GM13977 (cell line): Measurements from ENCODE around the gene UNC5CL.

Experiments
- DNase-seq: peaks from one replicate; pipeline ENCODE4 v3.0.0; 2012; ENCODE audit warnings: low spot score
- in situ Hi-C: fragments of 300-500 bp; cut with MboI; formaldehyde crosslinking; loops from one replicate; pipeline ENCODE4 v1.12.0; 2022; ENCODE audit warnings: low sequenced_read_pairs, low pct_unique_long_range_greater_than_20kb, mixed read lengths, inconsistent platforms; ENCODE audit not compliant: unreplicated experiment
- TF ChIP-seq, protein P1 (sequence below): IDR thresholded peaks from 2 replicates; pipeline ENCODE4 v1.5.1; 2012; ENCODE audit warnings: mild to moderate bottlenecking, control low read depth; ENCODE audit not compliant: insufficient read depth; ENCODE audit errors: extremely low read depth, missing control alignments

Gene UNC5CL, protein sequence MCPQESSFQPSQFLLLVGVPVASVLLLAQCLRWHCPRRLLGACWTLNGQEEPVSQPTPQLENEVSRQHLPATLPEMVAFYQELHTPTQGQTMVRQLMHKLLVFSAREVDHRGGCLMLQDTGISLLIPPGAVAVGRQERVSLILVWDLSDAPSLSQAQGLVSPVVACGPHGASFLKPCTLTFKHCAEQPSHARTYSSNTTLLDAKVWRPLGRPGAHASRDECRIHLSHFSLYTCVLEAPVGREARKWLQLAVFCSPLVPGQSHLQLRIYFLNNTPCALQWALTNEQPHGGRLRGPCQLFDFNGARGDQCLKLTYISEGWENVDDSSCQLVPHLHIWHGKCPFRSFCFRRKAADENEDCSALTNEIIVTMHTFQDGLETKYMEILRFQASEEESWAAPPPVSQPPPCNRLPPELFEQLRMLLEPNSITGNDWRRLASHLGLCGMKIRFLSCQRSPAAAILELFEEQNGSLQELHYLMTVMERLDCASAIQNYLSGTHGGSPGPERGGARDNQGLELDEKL

GRCh38 chr6:41039060-41039998 lies at the start of gene UNC5CL:
Gene UNC5CL, minus strand, starts transcription at chr6:41039221. Its CDS starts 4,147 bp downstream, at chr6:41035074.
- TF ChIP-seq, protein P1, sequence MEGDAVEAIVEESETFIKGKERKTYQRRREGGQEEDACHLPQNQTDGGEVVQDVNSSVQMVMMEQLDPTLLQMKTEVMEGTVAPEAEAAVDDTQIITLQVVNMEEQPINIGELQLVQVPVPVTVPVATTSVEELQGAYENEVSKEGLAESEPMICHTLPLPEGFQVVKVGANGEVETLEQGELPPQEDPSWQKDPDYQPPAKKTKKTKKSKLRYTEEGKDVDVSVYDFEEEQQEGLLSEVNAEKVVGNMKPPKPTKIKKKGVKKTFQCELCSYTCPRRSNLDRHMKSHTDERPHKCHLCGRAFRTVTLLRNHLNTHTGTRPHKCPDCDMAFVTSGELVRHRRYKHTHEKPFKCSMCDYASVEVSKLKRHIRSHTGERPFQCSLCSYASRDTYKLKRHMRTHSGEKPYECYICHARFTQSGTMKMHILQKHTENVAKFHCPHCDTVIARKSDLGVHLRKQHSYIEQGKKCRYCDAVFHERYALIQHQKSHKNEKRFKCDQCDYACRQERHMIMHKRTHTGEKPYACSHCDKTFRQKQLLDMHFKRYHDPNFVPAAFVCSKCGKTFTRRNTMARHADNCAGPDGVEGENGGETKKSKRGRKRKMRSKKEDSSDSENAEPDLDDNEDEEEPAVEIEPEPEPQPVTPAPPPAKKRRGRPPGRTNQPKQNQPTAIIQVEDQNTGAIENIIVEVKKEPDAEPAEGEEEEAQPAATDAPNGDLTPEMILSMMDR = peak; percentile 91
- in situ Hi-C loops = no loop called here
- DNase-seq = peak; percentile 80

DNA sequence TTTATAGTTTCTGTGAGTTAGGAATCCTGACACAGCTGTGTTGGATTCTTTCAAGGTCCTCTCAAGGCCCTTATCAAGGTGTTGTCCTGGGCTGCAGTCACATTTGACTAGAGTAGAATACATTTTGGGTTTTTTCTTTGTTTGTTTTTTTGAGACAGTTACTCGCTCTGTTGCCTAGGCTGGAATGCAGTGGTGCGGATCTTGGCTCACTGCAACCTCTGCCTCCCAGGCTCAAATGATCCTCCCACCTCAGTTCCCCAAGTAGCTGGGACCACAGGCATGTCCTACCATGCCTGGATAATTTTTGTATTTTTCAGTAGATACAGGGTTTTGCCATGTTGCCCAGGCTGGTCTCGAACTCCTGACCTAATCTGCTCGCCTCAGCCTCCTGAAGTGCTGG lies 49.4 kb upstream of the UNC5CL start:
- in situ Hi-C loops = loop anchor here (25.0 kb wide), 1 partner anchor 224 kb away; no protein-coding TSS in a partner anchor
- TF ChIP-seq, protein P1 = no peak
- DNase-seq = no peak

DNA sequence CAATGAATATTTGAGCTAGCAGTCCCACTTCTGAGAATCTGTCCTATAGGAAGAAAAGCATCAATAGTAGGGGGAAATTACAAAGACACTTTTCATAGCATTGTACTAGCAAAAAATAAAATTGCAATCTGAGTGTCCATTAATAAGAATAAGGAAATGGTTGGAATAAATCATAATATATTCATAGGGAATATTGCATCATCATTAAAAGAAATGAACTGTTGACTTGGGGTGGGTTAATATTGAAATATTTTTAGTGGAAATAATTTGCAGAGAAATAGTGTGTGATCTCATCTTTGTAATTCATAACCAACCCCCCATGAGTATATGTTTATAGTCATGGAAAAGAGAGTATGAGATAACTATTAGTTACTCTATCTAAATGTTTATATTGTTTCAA lies 46.2 kb upstream of the UNC5CL start:
- in situ Hi-C loops = loop anchor here (25.0 kb wide), 1 partner anchor 227 kb away; no protein-coding TSS in a partner anchor
- TF ChIP-seq, protein P1 = no peak
- no peak for DNase-seq

DNA sequence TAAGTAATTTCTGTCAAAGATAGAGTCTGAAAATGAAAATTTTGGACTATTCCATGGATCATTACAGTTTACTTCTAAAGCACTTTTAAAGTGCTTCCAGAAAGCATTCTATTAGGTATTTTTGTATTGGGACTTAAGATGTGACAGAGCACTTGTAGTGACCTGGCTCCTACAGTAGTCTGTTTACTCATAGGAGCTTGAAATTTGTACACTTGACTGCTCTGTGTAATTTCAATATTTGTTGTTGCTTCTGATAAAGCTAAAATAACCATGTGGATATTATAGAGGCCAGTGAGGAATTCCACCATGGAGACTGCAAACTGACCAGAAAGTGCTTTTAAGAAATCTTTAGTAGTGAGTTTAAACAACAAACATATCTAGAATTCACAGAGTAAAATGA lies 44.1 kb upstream of the UNC5CL start:
- TF ChIP-seq, protein P1 = no peak
- in situ Hi-C loops = loop anchor here (25.0 kb wide), 1 partner anchor 229 kb away; no protein-coding TSS in a partner anchor
- DNase-seq = no peak

- TF ChIP-seq, protein P1 = no peak
- in situ Hi-C loops = loop anchor here (25.0 kb wide), 1 partner anchor 232 kb away; no protein-coding TSS in a partner anchor
- DNase-seq = no peak
Measured at GRCh38 chr6:41080621-41081020, 41.6 kb upstream of the UNC5CL start.

DNA sequence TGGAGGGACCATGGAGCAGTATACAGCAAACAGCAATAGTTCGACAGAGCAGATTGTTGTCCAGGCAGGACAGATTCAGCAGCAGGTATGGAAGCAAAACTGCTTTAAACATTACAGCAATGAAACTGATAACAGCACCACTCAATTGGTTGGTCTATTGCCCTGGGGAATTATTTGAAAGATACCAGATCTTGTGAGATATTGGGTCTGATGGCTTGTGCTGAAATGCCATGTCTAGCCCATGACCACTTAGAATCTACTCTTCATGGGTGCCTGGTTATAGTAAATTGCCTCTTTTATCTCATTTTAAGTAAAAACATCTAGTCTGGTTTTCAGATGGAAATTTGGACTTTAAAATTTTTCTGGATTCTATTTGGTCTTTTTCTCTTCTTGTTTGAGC lies 40.1 kb upstream of the UNC5CL start:
- no peak for DNase-seq
- in situ Hi-C loops = loop anchor here (25.0 kb wide), 1 partner anchor 233 kb away; no protein-coding TSS in a partner anchor
- TF ChIP-seq, protein P1 = no peak
